HepG2 (cell line): ENCODE data around the gene ANK3. TPM values are rescaled to one million over a fixed set of nuclear protein-coding genes. Genes with fewer than 3 reads are reported as not detected.

Source experiments
- ATAC-seq: fragments of 200-7000 bp; cut with Tn5 transposase; 3 replicates; pipeline ENCODE4 v1.9.1; 2020; ENCODE audit warnings: mild to moderate bottlenecking, moderate library complexity
- BruUV-seq: library from RNA; stranded (reverse); fragments of 400-500 nt; replicated peaks from 2 replicates; lab custom pipeline; 2021; lab: Mats Ljungman, UMichigan
- CTCF ChIA-PET: fragments of 300-600 bp; formaldehyde crosslinking; extraction: SDS; loops from one replicate; lab custom pipeline; 2021; ENCODE audit warnings: low total read pairs, inconsistent platforms, low intra/inter-chr PET ratio; lab: Yijun Ruan, JAX
- POLR2A ChIA-PET: fragments of 350-600 bp; sonication (Branson Sonifier 250); formaldehyde crosslinking; loops from one replicate; lab custom pipeline; 2020; ENCODE audit warnings: antibody characterized with exemption, inconsistent platforms; lab: Yijun Ruan, JAX
- DNase-seq: peaks from one replicate; pipeline ENCODE4 v3.0.0-alpha.2; 2015; ENCODE audit warnings: low spot score
- FAIRE-seq: peaks from 3 replicates; lab custom pipeline; 2011; peaks lifted over from hg19 to GRCh38; lab: Jason Lieb, UNC
- H2AFZ ChIP-seq: one replicate; pipeline ENCODE4 v1.6.1; 2011; ENCODE audit warnings: low read length, inconsistent platforms
- H3K27ac ChIP-seq: fragments of 300-600 bp; 3 replicates; pipeline ENCODE4 v1.8.0; 2011; ENCODE audit warnings: mixed run types, mild to moderate bottlenecking, mixed read lengths, low read length, inconsistent platforms; ENCODE audit not compliant: insufficient read depth; ENCODE audit errors: extremely low read length
- H3K27me3 ChIP-seq, 2 experiments: fragments of 200-600 bp in 1 of 2; 2 replicates in 1 of 2; 3 replicates in 1 of 2; pipeline versions ENCODE4 v1.6.0 to v1.8.0; 2011; ENCODE audit warnings: low read length in 2 of 2, mild to moderate bottlenecking in 2 of 2, moderate library complexity in 2 of 2, inconsistent platforms in 1 of 2; ENCODE audit not compliant: insufficient read depth in 2 of 2, control insufficient read depth in 1 of 2
- H3K36me3 ChIP-seq, 2 experiments: fragments of 200-600 bp in 1 of 2; replicated peaks in 1 of 2; 2 replicates in 1 of 2; 3 replicates in 1 of 2; pipeline versions ENCODE4 v1.5.1 to v1.8.0; 2011; ENCODE audit warnings: low read length in 2 of 2, inconsistent platforms in 1 of 2; ENCODE audit not compliant: insufficient read depth in 2 of 2, control insufficient read depth in 1 of 2
- H3K4me1 ChIP-seq: 2 replicates; pipeline ENCODE4 v1.5.1; 2012; ENCODE audit warnings: low read length, inconsistent platforms; ENCODE audit not compliant: insufficient read depth
- H3K4me2 ChIP-seq: 2 replicates; pipeline ENCODE4 v1.6.0; 2011; ENCODE audit warnings: low read depth, low read length, inconsistent platforms
- H3K4me3 ChIP-seq, 3 experiments: fragments of 200-600 bp in 1 of 3; sonication (generic), shearing (Covaris generic) in 1 of 3; replicated peaks in 1 of 3; 2 replicates each; pipeline ENCODE4 v1.5.1; 2011 to 2016; ENCODE audit warnings: low read length in 3 of 3, inconsistent platforms in 2 of 3, low read depth in 2 of 3, mild to moderate bottlenecking in 2 of 3, control low read depth in 1 of 3, mixed read lengths in 1 of 3; ENCODE audit not compliant: insufficient read depth in 1 of 3
- H3K79me2 ChIP-seq: one replicate; pipeline ENCODE4 v1.6.1; 2011; ENCODE audit warnings: low read length, inconsistent platforms; ENCODE audit not compliant: insufficient read depth
- H3K9ac ChIP-seq: 2 replicates; pipeline ENCODE4 v1.6.0; 2011; ENCODE audit warnings: mild to moderate bottlenecking, low read depth, low read length, inconsistent platforms; ENCODE audit not compliant: insufficient read depth
- H3K9me3 ChIP-seq: 2 replicates; pipeline ENCODE4 v1.5.1; 2012; ENCODE audit warnings: mild to moderate bottlenecking, low read length
- H4K20me1 ChIP-seq: 2 replicates; pipeline ENCODE4 v1.6.0; 2011; ENCODE audit warnings: inconsistent platforms, mild to moderate bottlenecking, low read length, moderate library complexity; ENCODE audit not compliant: insufficient read depth
- ATF6 ChIP-seq: sonication (generic); formaldehyde crosslinking; conservative IDR thresholded peaks from 2 replicates; pipeline ENCODE4 v1.4.0; 2020; ENCODE audit warnings: missing genetic modification reagents
- GZF1 ChIP-seq: sonication (generic); formaldehyde crosslinking; IDR thresholded peaks from 2 replicates; pipeline ENCODE4 v1.5.1; 2020; ENCODE audit warnings: mild to moderate bottlenecking, missing genetic modification reagents
- MED13 ChIP-seq: sonication (generic); formaldehyde crosslinking; IDR thresholded peaks from 2 replicates; pipeline ENCODE4 v1.5.0; 2020; ENCODE audit warnings: missing genetic modification reagents
- MEIS2 ChIP-seq: sonication (generic); formaldehyde crosslinking; IDR thresholded peaks from 2 replicates; pipeline ENCODE4 v1.9.0; 2021; ENCODE audit warnings: mild to moderate bottlenecking, missing genetic modification reagents
- SNAPC4 ChIP-seq: sonication (generic); formaldehyde crosslinking; IDR thresholded peaks from 2 replicates; pipeline ENCODE4 v1.4.0; 2020; ENCODE audit warnings: mild to moderate bottlenecking, missing genetic modification reagents
- SP4 ChIP-seq: sonication (generic); formaldehyde crosslinking; IDR thresholded peaks from 2 replicates; pipeline ENCODE4 v1.8.1; 2023; ENCODE audit warnings: mild to moderate bottlenecking, missing genetic modification reagents
- TMF1 ChIP-seq: sonication (generic); formaldehyde crosslinking; IDR thresholded peaks from 2 replicates; pipeline ENCODE4 v1.8.1; 2022; ENCODE audit warnings: low read depth, missing genetic modification reagents
- ZBTB44 ChIP-seq: sonication (generic); formaldehyde crosslinking; IDR thresholded peaks from 2 replicates; pipeline ENCODE4 v1.4.0; 2020; ENCODE audit warnings: missing genetic modification reagents
- WGBS: methylation state at CpG from one replicate; pipeline ENCODE4 v1.1.6; 2017; ENCODE audit warnings: low lambda C conversion rate; 5-methylcytosine and 5-hydroxymethylcytosine counted together
- in situ Hi-C: cut with HindIII; loops from 2 replicates; pipeline ENCODE4 v1.10.0; 2017; ENCODE audit warnings: low pct_unique_long_range_greater_than_20kb; ENCODE audit not compliant: extremely low pct_ligation_motif_present
- intact Hi-C: fragments of 100-400 bp; cut with micrococcal nuclease; formaldehyde crosslinking; loops from one replicate; pipeline ENCODE4 v1.10.0; 2022; ENCODE audit not compliant: unreplicated experiment
- polyA plus RNA-seq, 8 experiments: library from polyadenylated mRNA; depleted of rRNA in 3 of 8; stranded (reverse) in 7 of 8; unstranded in 1 of 8; fragments of >200 nt; fragmentation: Illumina TruSeq in 4 of 8; extraction: Trizol in 4 of 8; gene quantifications; 2 replicates each; pipeline versions ENCODE4 v1.2.1 to v1.2.3, GENCODE V29; 2011 to 2016; ENCODE audit warnings: low read depth in 4 of 8, missing spikeins in 1 of 8, mixed read lengths in 1 of 8; ENCODE audit not compliant: insufficient read depth in 1 of 8
- total RNA-seq, 5 experiments: library from RNA; depleted of rRNA; stranded (reverse); fragments of >200 nt; fragmentation: Illumina TruSeq; extraction: Trizol; gene quantifications; 2 replicates each; pipeline ENCODE4 v1.2.3, GENCODE V29; 2016; ENCODE audit warnings: low read depth in 1 of 5

Gene ANK3
- total and polyA plus RNA-seq, 2 of the 13 experiments (the other 11 are each of a cell fraction or from before 2014, with no cell fraction given), result not detected

GRCh38 chr10:60296073-60296472, 93.6 kb downstream of the ANK3 start:
- no TSS peak for BruUV-seq
- H4K20me1 ChIP-seq, result no peaks in the 10 kb centered on the region
- intact Hi-C loops, result no loop called here
- no peak for TF ChIP-seq TMF1 (CRISPR knock-in tag)
- TF ChIP-seq SP4 (CRISPR knock-in tag), result no peak
- TF ChIP-seq, all 625 proteins: peak for 0
- no peak overlapping the region for H3K4me3 ChIP-seq
- no peak overlapping the region for H2AFZ ChIP-seq
- ChIA-PET POLR2A (no interaction called here), CTCF (no interaction called here)
- no peaks in the 10 kb centered on the region for H3K79me2 ChIP-seq
- DNase-seq (no peak), ATAC-seq (no peak), FAIRE-seq (no peak)
- no peaks in the 10 kb centered on the region for H3K36me3 ChIP-seq
- WGBS, result 0% methylated on average over 1 of the region's 1 CpG
- H3K4me2 ChIP-seq, result no peak overlapping the region
- H3K27me3 ChIP-seq, result no peaks in the 10 kb centered on the region
- no peak overlapping the region for H3K9ac ChIP-seq
- H3K27ac ChIP-seq, result no peak overlapping the region
- in situ Hi-C loops, result no loop called here
- no peaks in the 10 kb centered on the region for H3K4me1 ChIP-seq
- no peaks in the 10 kb centered on the region for H3K9me3 ChIP-seq

- H3K9me3 ChIP-seq, result no peaks in the 10 kb centered on the region
- H3K4me3 ChIP-seq, result no peak overlapping the region
- DNase-seq (no peak), ATAC-seq (no peak), FAIRE-seq (no peak)
- no peaks in the 10 kb centered on the region for H4K20me1 ChIP-seq
- H3K9ac ChIP-seq, result no peak overlapping the region
- intact Hi-C loops, result no loop called here
- ChIA-PET CTCF (no interaction called here), POLR2A (no interaction called here)
- no peaks in the 10 kb centered on the region for H3K4me1 ChIP-seq
- no TSS peak for BruUV-seq
- H3K4me2 ChIP-seq, result no peak overlapping the region
- H3K36me3 ChIP-seq, result no peaks in the 10 kb centered on the region
- WGBS, result 32% methylated on average over 9 of the region's 9 CpGs
- no peak overlapping the region for H2AFZ ChIP-seq
- no peaks in the 10 kb centered on the region for H3K79me2 ChIP-seq
- H3K27ac ChIP-seq, result no peak overlapping the region
- in situ Hi-C loops, result no loop called here
- H3K27me3 ChIP-seq, result no peaks in the 10 kb centered on the region
- TF ChIP-seq ZBTB44 (CRISPR knock-in tag) (no peak), SNAPC4 (no peak), GZF1 (CRISPR knock-in tag) (no peak), MED13 (no peak), ATF6 (CRISPR knock-in tag) (no peak), MEIS2 (CRISPR knock-in tag) (no peak)
Observed at GRCh38 chr10:60295028-60295937, 94.4 kb downstream of the ANK3 start.
